Gastroesophageal sphincter (tissue), 3 donors: Measurements from ENCODE around the gene TLE2.

ENCODE experiments used
- CTCF ChIP-seq, 4 experiments: fragments of 200-600 bp in 2 of 4; fragments of 450-650 bp in 2 of 4; sonication (generic) in 1 of 4; IDR thresholded peaks; one replicate each; pipeline ENCODE4 v1.5.1; 2017 to 2019; ENCODE audit warnings: antibody characterized with exemption in 4 of 4, mild to moderate bottlenecking in 2 of 4, moderate library complexity in 2 of 4
- EP300 ChIP-seq: sonication (generic); formaldehyde crosslinking; IDR thresholded peaks from one replicate; pipeline ENCODE4 v1.6.1; 2017; ENCODE audit warnings: antibody characterized with exemption, mild to moderate bottlenecking

DNA sequence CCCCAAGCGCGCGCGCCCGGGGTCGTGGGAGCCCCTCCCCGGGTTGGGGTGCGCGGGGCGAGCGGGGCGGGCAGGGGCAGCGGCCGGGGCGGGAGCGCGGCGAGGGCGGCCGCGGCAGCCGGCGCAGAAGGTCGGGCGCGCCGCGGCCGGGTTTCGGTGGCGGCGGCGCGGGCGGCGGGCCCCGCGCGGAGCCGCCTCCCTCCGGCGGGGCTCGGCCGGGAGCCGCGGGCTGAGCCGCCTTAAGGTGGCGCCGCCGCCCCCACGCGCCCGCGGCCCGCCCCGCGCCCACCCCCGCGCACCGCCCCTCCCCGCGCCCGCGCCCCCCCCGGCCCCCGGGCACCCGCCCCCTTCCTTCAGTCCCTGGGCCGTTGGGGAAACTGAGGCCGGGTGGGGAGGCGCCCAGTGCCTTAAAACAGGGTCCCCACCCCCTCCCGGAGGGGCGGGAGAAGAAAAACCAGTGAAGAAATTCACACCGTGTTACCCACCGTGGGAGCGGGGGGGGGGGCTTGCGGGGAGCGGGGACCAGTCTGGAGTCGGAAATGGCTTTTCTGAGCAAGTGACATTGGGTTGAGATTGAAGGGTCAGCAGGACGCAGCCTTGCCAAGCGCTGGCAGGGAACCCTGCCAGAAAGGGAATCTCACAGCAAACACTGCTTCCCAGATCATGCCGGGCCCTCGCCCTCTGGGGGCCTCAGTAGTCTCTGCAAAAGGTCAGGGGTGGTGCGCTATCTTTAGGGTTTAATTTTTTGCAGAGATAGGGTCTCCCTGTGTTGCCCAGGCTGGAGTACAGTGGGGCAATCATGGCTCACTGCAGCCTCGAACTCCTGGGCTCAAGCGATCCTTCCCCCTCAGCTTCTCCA lies at the start of gene TLE2:
- peak in 1 of 4 experiments; percentile 22 for TF ChIP-seq CTCF (IDR thresholded peaks at IDR 0.05)
- TF ChIP-seq EP300 = no peak
